ENCODE data around the gene MS4A5. TPM values are rescaled to one million over a fixed set of nuclear protein-coding genes. Genes with fewer than 3 reads are reported as not detected.

Gene MS4A5
- polyA plus RNA-seq, 1 of the 3 experiments (the other 2 are of a cell fraction): not detected

DNA sequence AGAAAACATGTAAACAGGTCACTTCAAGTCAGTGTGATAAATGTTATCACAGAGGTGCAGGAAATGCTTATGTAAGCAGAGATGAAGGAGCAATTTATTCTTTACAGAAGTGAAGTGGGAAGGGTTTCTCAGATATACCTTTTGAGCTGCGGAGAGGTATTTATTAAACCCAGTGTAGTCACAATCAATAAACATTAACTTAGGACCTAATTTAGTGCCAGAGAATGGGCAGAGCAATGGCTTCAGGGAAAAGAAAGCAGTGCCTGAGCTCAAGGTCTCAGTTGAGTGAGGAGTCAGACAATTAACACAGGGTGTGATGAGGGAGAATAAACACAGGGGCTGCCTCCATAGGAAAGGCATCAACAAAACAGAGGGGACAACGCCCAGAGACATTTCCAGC, 1.9 kb downstream of the MS4A5 start:
- H3K79me2 ChIP-seq (ENCODE audit: insufficient read depth): no peaks in the 10 kb centered on the region
- ChIA-PET POLR2A (no interaction called here), CTCF (no interaction called here)
- H3K9me2 ChIP-seq: no peaks in the 10 kb centered on the region
- no peak for TF ChIP-seq NRF1 (IDR thresholded peaks at IDR 0.05; ENCODE audit: low read depth, low read length)
- TF ChIP-seq GABPA (IDR thresholded peaks at IDR 0.05; ENCODE audit: low read depth): no peak
- TF ChIP-seq, protein P1, sequence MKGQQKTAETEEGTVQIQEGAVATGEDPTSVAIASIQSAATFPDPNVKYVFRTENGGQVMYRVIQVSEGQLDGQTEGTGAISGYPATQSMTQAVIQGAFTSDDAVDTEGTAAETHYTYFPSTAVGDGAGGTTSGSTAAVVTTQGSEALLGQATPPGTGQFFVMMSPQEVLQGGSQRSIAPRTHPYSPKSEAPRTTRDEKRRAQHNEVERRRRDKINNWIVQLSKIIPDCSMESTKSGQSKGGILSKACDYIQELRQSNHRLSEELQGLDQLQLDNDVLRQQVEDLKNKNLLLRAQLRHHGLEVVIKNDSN (IDR thresholded peaks at IDR 0.05; ENCODE audit: borderline replicate concordance, low read depth): no peak
- TF ChIP-seq RFX5 (IDR thresholded peaks at IDR 0.05; ENCODE audit: low read length): no peak
- TF ChIP-seq RXRA (IDR thresholded peaks at IDR 0.05; ENCODE audit: borderline replicate concordance, low read depth): no peak
- no peak for TF ChIP-seq USF2 (IDR thresholded peaks at IDR 0.05; ENCODE audit: borderline replicate concordance, low read depth, low read length)
- TF ChIP-seq, protein P2, sequence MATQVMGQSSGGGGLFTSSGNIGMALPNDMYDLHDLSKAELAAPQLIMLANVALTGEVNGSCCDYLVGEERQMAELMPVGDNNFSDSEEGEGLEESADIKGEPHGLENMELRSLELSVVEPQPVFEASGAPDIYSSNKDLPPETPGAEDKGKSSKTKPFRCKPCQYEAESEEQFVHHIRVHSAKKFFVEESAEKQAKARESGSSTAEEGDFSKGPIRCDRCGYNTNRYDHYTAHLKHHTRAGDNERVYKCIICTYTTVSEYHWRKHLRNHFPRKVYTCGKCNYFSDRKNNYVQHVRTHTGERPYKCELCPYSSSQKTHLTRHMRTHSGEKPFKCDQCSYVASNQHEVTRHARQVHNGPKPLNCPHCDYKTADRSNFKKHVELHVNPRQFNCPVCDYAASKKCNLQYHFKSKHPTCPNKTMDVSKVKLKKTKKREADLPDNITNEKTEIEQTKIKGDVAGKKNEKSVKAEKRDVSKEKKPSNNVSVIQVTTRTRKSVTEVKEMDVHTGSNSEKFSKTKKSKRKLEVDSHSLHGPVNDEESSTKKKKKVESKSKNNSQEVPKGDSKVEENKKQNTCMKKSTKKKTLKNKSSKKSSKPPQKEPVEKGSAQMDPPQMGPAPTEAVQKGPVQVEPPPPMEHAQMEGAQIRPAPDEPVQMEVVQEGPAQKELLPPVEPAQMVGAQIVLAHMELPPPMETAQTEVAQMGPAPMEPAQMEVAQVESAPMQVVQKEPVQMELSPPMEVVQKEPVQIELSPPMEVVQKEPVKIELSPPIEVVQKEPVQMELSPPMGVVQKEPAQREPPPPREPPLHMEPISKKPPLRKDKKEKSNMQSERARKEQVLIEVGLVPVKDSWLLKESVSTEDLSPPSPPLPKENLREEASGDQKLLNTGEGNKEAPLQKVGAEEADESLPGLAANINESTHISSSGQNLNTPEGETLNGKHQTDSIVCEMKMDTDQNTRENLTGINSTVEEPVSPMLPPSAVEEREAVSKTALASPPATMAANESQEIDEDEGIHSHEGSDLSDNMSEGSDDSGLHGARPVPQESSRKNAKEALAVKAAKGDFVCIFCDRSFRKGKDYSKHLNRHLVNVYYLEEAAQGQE (IDR thresholded peaks at IDR 0.05; ENCODE audit: low read depth, low read length): no peak
- TF ChIP-seq EZH2phosphoT487 (IDR thresholded peaks at IDR 0.05; ENCODE audit: borderline replicate concordance, low read depth): no peak
- no peak for TF ChIP-seq FOXM1 (IDR thresholded peaks at IDR 0.05; ENCODE audit: low read depth)
- H3K36me3 ChIP-seq (replicated peaks in 1 of 2; ENCODE audit: control insufficient read depth in 1 of 2, insufficient read depth in 2 of 2, low read length in 1 of 2): no peaks in the 10 kb centered on the region
- H3K4me1 ChIP-seq (ENCODE audit: control insufficient read depth in 1 of 2, insufficient read depth in 2 of 2, low read depth in 1 of 2, low read length in 1 of 2): no peaks in the 10 kb centered on the region
- no peak overlapping the region for H2AFZ ChIP-seq (ENCODE audit: low read depth)
- H3K4me2 ChIP-seq: no peak overlapping the region
- H4K20me1 ChIP-seq (ENCODE audit: insufficient read depth): no peaks in the 10 kb centered on the region
- H3K9ac ChIP-seq: no peak overlapping the region
- DNase-seq: no peak
- H3K27ac ChIP-seq (ENCODE audit: low read depth in 2 of 2, low read length in 1 of 2): no peak overlapping the region
- WGBS (ENCODE audit: low lambda C conversion rate): 5% methylated on average over 2 of the region's 2 CpGs
- no peaks in the 10 kb centered on the region for H3K9me3 ChIP-seq
- H3K27me3 ChIP-seq (ENCODE audit: insufficient read depth): peaks cover 6% of the 10 kb centered on the region; the same call in 1 of the 2 replicates
- no peak overlapping the region for H3K4me3 ChIP-seq (ENCODE audit: low read depth in 2 of 2, low read length in 1 of 2)
- H3F3A ChIP-seq (replicated peaks; ENCODE audit: insufficient read depth): no peaks in the 10 kb centered on the region

DNA sequence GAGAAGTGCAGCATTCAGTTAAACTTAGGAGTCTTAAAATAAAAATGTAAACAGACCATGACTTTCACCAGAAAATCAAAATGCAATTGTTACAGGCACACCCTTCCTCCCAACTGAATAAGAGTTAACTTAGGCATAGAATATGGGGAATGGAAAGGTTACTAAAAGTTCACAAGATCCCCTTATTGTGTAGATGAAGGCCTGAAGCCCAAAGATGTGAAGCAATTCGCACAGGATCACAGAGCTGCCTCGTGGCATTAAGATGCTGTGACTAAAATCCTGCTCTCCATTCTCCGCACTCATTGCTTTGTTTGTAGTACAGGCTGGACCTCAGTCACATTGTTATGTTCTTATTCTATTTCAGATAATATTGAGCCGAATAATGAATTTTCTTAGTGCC, 4.0 kb downstream of the MS4A5 start:
- POLR2A ChIA-PET: no interaction called here
- H3K4me2 ChIP-seq: no peak overlapping the region
- H3K4me3 ChIP-seq (ENCODE audit: low read depth in 2 of 2, low read length in 1 of 2): no peak overlapping the region
- H3K27me3 ChIP-seq (ENCODE audit: insufficient read depth): peaks cover 6% of the 10 kb centered on the region; the same call in 1 of the 2 replicates
- 3% methylated on average over 4 of the region's 4 CpGs for WGBS (ENCODE audit: low lambda C conversion rate)
- H3K9ac ChIP-seq: no peak overlapping the region
- no peaks in the 10 kb centered on the region for H3K36me3 ChIP-seq (replicated peaks in 1 of 2; ENCODE audit: control insufficient read depth in 1 of 2, insufficient read depth in 2 of 2, low read length in 1 of 2)
- no peaks in the 10 kb centered on the region for H4K20me1 ChIP-seq (ENCODE audit: insufficient read depth)
- no peak for TF ChIP-seq NFIC (IDR thresholded peaks at IDR 0.05; ENCODE audit: borderline replicate concordance)
- no peak for TF ChIP-seq GABPA (IDR thresholded peaks at IDR 0.05; ENCODE audit: low read depth)
- no peak for TF ChIP-seq YY1 (IDR thresholded peaks at IDR 0.05; ENCODE audit: low read depth)
- TF ChIP-seq, protein P2 (IDR thresholded peaks at IDR 0.05; ENCODE audit: low read depth, low read length): no peak
- TF ChIP-seq RFX5 (IDR thresholded peaks at IDR 0.05; ENCODE audit: low read length): no peak
- TF ChIP-seq ELF1 (IDR thresholded peaks at IDR 0.05): no peak
- TF ChIP-seq FOXJ3 (CRISPR knock-in tag; IDR thresholded peaks at IDR 0.05): no peak
- TF ChIP-seq FOXM1 (IDR thresholded peaks at IDR 0.05; ENCODE audit: low read depth): no peak
- no peak for TF ChIP-seq TCF12 (IDR thresholded peaks at IDR 0.05)
- TF ChIP-seq TAF1 (IDR thresholded peaks at IDR 0.05; ENCODE audit: borderline replicate concordance, low read depth, low read length): no peak
- no peak for TF ChIP-seq IRF3 (IDR thresholded peaks at IDR 0.05; ENCODE audit: low read depth, low read length)
- TF ChIP-seq POLR2AphosphoS5 (IDR thresholded peaks at IDR 0.05; ENCODE audit: low read depth, low read length): no peak
- TF ChIP-seq SMC3 (IDR thresholded peaks at IDR 0.05; ENCODE audit: low read depth, low read length): no peak
- DNase-seq: no peak
- no peaks in the 10 kb centered on the region for H3F3A ChIP-seq (replicated peaks; ENCODE audit: insufficient read depth)
- CTCF ChIA-PET: no interaction called here
- no peak overlapping the region for H3K27ac ChIP-seq (ENCODE audit: low read depth in 2 of 2, low read length in 1 of 2)
- no peaks in the 10 kb centered on the region for H3K4me1 ChIP-seq (ENCODE audit: control insufficient read depth in 1 of 2, insufficient read depth in 2 of 2, low read depth in 1 of 2, low read length in 1 of 2)
- no peaks in the 10 kb centered on the region for H3K9me3 ChIP-seq
- no peaks in the 10 kb centered on the region for H3K9me2 ChIP-seq
- no peaks in the 10 kb centered on the region for H3K79me2 ChIP-seq (ENCODE audit: insufficient read depth)
- H2AFZ ChIP-seq (ENCODE audit: low read depth): no peak overlapping the region
